Neural progenitor cell (in vitro differentiated cells): ENCODE results near the gene SNX1. TPM values are rescaled to one million over a fixed set of nuclear protein-coding genes. Genes with fewer than 3 reads are reported as not detected.
"Not testable (repeated sequence)": the region's sequence is repeated elsewhere in the genome, so short reads cannot be mapped to it uniquely, and the experiment has no call there.

Source experiments
- DNase-seq: peaks from one replicate; pipeline ENCODE4 v3.0.0-alpha.2; 2016; ENCODE audit warnings: low spot score
- H2AFZ ChIP-seq: fragments of 200-600 bp; sonication (generic); replicated peaks from 2 replicates; pipeline ENCODE4 v1.6.1; 2016; ENCODE audit warnings: antibody characterized with exemption
- H3F3A ChIP-seq: fragments of 200-600 bp; sonication (generic); 2 replicates; pipeline ENCODE4 v1.6.1; 2016; ENCODE audit warnings: antibody characterized with exemption, low read depth
- H3K27ac ChIP-seq: fragments of 200-600 bp; sonication (generic); 2 replicates; pipeline ENCODE4 v1.5.1; 2016; ENCODE audit warnings: mild to moderate bottlenecking
- H3K27me3 ChIP-seq: fragments of 200-600 bp; sonication (generic); 2 replicates; pipeline ENCODE4 v1.6.1; 2016; ENCODE audit warnings: mild to moderate bottlenecking, moderate library complexity
- H3K36me3 ChIP-seq: fragments of 200-600 bp; sonication (generic); 2 replicates; pipeline ENCODE4 v1.5.1; 2016
- H3K4me1 ChIP-seq: fragments of 200-600 bp; sonication (generic); 2 replicates; pipeline ENCODE4 v1.6.1; 2016; ENCODE audit warnings: mixed run types
- H3K4me2 ChIP-seq: fragments of 200-600 bp; sonication (generic); 2 replicates; pipeline ENCODE4 v1.6.1; 2016
- H3K4me3 ChIP-seq: fragments of 200-600 bp; sonication (generic); 2 replicates; pipeline ENCODE4 v1.5.1; 2016
- H3K79me2 ChIP-seq: fragments of 200-600 bp; sonication (generic); 2 replicates; pipeline ENCODE4 v1.6.1; 2016; ENCODE audit warnings: low read depth
- H3K9ac ChIP-seq: fragments of 200-600 bp; sonication (generic); 2 replicates; pipeline ENCODE4 v1.6.1; 2016
- H3K9me3 ChIP-seq: fragments of 200-600 bp; sonication (generic); 2 replicates; pipeline ENCODE4 v1.5.1; 2016; ENCODE audit warnings: low read depth
- H4K20me1 ChIP-seq: fragments of 200-600 bp; sonication (generic); 2 replicates; pipeline ENCODE4 v1.6.1; 2016; ENCODE audit warnings: low read depth
- H3K27ac Mint-ChIP-seq: 3 replicates; pipeline ENCODE4 v1.8.0; 2021; ENCODE audit warnings: mixed read lengths
- H3K27me3 Mint-ChIP-seq: 2 replicates; pipeline ENCODE4 v1.8.0; 2022; ENCODE audit warnings: low read depth, mild to moderate bottlenecking, inconsistent platforms, moderate library complexity, mixed read lengths; ENCODE audit not compliant: insufficient read depth
- H3K36me3 Mint-ChIP-seq: 3 replicates; pipeline ENCODE4 v1.8.0; 2021; ENCODE audit warnings: mixed read lengths
- H3K4me1 Mint-ChIP-seq: 3 replicates; pipeline ENCODE4 v1.8.0; 2021; ENCODE audit warnings: mixed read lengths
- H3K4me3 Mint-ChIP-seq: 3 replicates; pipeline ENCODE4 v1.8.0; 2021; ENCODE audit warnings: mild to moderate bottlenecking, moderate library complexity, mixed read lengths
- H3K9me3 Mint-ChIP-seq: 3 replicates; pipeline ENCODE4 v1.8.0; 2020; ENCODE audit warnings: mixed read lengths
- EZH2 ChIP-seq: fragments of 200-600 bp; sonication (generic); IDR thresholded peaks from 2 replicates; pipeline ENCODE4 v1.6.1; 2017; ENCODE audit warnings: antibody characterized with exemption, mild to moderate bottlenecking, moderate library complexity
- EZH2phosphoT487 ChIP-seq: fragments of 200-600 bp; sonication (generic); IDR thresholded peaks from 2 replicates; pipeline ENCODE4 v1.6.1; 2017; ENCODE audit warnings: antibody characterized with exemption
- total RNA-seq: library from RNA; depleted of rRNA; stranded (reverse); fragments of >200 nt; gene quantifications from 2 replicates; pipeline ENCODE4 v1.2.3, GENCODE V29; 2015; ENCODE audit warnings: low replicate concordance
- TF ChIP-seq, protein P1 (sequence below): fragments of 200-600 bp; sonication (generic); IDR thresholded peaks from 2 replicates; pipeline ENCODE4 v1.5.1; 2017; ENCODE audit warnings: antibody characterized with exemption, mild to moderate bottlenecking

The SNX1 gene
- total RNA-seq, 1 donor from 2014 or later: 24.0 TPM

DNA sequence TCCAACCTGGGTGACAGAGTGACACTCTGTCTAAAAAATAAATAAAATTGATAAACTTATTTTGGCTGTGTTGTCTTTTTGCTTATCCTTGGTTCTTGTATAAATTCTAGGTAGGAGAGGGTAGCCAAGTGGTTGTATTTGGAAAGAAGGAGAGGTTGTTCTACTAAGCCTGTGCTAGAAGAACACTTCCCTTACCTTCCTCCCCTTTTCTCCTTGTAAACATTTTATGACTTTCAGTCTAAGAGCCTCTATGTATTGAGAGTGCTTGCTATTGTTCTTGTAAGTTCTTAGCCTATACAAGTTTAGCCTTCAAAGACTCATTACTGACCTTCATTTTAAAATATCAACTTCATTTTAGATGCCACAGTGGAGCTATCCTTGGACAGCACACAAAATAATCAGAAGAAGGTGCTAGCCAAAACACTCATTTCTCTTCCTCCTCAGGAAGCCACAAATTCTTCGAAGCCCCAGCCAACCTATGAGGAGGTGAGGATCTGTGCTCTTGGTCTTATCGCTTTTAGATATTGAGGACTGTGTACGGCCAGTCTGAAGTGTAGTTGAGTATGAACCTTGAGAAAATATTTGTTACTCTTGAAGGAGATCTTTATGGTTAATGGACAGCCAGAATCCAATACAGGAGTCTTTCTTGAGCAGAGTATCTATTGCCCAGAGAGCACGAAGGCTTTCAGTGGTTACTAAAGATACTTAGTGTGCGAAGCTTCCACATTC, 22.1 kb downstream of the SNX1 start:
- H4K20me1 ChIP-seq: no peaks in the 10 kb centered on the region
- H3K4me3 ChIP-seq: no peak overlapping the region
- H3K9me3 ChIP-seq: no peaks in the 10 kb centered on the region
- no peaks in the 10 kb centered on the region for H3K4me1 ChIP-seq
- H3K79me2 ChIP-seq: no peaks in the 10 kb centered on the region
- H3K9ac ChIP-seq: no peak overlapping the region
- Mint-ChIP-seq H3K27ac (no peak overlapping the region), H3K4me3 (no peak overlapping the region), H3K4me1 (no peaks in the 10 kb centered on the region), H3K27me3 (peaks cover 2% of the 10 kb centered on the region), H3K36me3 (peaks cover 14% of the 10 kb centered on the region), H3K9me3 (no peaks in the 10 kb centered on the region)
- no peaks in the 10 kb centered on the region for H3F3A ChIP-seq
- TF ChIP-seq, protein P1, sequence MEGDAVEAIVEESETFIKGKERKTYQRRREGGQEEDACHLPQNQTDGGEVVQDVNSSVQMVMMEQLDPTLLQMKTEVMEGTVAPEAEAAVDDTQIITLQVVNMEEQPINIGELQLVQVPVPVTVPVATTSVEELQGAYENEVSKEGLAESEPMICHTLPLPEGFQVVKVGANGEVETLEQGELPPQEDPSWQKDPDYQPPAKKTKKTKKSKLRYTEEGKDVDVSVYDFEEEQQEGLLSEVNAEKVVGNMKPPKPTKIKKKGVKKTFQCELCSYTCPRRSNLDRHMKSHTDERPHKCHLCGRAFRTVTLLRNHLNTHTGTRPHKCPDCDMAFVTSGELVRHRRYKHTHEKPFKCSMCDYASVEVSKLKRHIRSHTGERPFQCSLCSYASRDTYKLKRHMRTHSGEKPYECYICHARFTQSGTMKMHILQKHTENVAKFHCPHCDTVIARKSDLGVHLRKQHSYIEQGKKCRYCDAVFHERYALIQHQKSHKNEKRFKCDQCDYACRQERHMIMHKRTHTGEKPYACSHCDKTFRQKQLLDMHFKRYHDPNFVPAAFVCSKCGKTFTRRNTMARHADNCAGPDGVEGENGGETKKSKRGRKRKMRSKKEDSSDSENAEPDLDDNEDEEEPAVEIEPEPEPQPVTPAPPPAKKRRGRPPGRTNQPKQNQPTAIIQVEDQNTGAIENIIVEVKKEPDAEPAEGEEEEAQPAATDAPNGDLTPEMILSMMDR: no peak
- no peak for TF ChIP-seq EZH2
- TF ChIP-seq EZH2phosphoT487: no peak
- H3K4me2 ChIP-seq: no peak overlapping the region
- H3K27me3 ChIP-seq: no peaks in the 10 kb centered on the region
- no peak overlapping the region for H3K27ac ChIP-seq
- no peaks in the 10 kb centered on the region for H3K36me3 ChIP-seq
- no peak for DNase-seq
- H2AFZ ChIP-seq: no peak overlapping the region

DNA sequence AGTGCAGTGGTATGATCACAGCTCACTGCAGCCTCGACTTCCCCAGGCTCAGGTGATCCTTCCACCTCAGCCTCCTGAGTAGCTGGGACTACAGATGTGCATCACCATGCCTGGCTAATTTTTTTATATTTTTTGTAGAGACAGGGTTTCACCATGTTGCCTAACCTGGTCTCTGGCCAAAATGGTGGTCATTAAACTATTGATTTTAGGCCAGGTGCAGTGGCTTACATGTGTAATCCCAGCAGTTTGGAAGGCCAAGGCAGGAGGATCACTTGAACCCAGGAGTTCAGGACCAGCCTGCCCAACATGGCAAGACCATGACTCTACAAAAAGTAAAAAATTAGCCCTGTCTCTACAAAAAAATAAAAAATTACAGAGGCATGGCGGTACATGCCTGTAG, 24.5 kb downstream of the SNX1 start:
- H3K27ac ChIP-seq, H3K9ac ChIP-seq, H3K9me3 Mint-ChIP-seq, H3K4me2 ChIP-seq, H3K9me3 ChIP-seq, H3K79me2 ChIP-seq, H4K20me1 ChIP-seq, H3K4me3 ChIP-seq, DNase-seq, H3K27me3 ChIP-seq, H3F3A ChIP-seq, H3K27me3 Mint-ChIP-seq, H3K36me3 ChIP-seq, H2AFZ ChIP-seq, H3K4me3 Mint-ChIP-seq, H3K4me1 Mint-ChIP-seq, H3K4me1 ChIP-seq, H3K27ac Mint-ChIP-seq: not testable (repeated sequence)
- H3K36me3 Mint-ChIP-seq: peaks cover 13% of the 10 kb centered on the region

DNA sequence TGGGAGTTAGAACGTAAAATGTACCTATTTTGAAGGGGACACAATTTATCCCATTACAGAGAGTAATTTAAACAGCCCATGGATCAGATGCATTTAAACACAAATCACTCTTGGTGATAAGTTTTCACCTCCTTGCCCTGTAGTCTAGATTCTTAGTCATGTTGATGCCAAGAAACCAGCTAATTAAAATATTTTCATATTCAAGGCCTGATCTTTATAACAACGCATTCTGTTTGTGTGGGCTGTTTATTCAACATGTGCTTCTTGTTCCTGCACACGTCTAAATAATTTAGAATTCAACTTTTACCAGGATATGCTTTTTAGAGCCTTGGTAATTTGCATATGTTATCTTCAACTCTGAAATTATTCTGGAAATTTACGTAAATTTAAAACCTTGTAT, 25.8 kb downstream of the SNX1 start:
- no peak overlapping the region for H3K9ac ChIP-seq
- H3K4me3 ChIP-seq: no peak overlapping the region

GRCh38 chr15:64122444-64122843, 26.7 kb downstream of the SNX1 start:
- H3K27me3 ChIP-seq: no peaks in the 10 kb centered on the region
- no peaks in the 10 kb centered on the region for H3F3A ChIP-seq
- H3K27me3 Mint-ChIP-seq: no peaks in the 10 kb centered on the region
- no peaks in the 10 kb centered on the region for H3K9me3 Mint-ChIP-seq
- TF ChIP-seq EZH2 (no peak), EZH2phosphoT487 (no peak)
- TF ChIP-seq, protein P1: no peak
- no peak overlapping the region for H3K4me2 ChIP-seq
- no peaks in the 10 kb centered on the region for H3K36me3 ChIP-seq
- H3K27ac ChIP-seq: no peak overlapping the region
- H3K79me2 ChIP-seq: no peaks in the 10 kb centered on the region
- H3K4me3 ChIP-seq: no peak overlapping the region
- H3K27ac Mint-ChIP-seq: no peak overlapping the region
- H3K36me3 Mint-ChIP-seq: peaks cover 20% of the 10 kb centered on the region
- no peaks in the 10 kb centered on the region for H3K4me1 ChIP-seq
- no peaks in the 10 kb centered on the region for H4K20me1 ChIP-seq
- H2AFZ ChIP-seq: no peak overlapping the region
- H3K9me3 ChIP-seq: no peaks in the 10 kb centered on the region
- H3K9ac ChIP-seq: no peak overlapping the region
- DNase-seq: no peak
- H3K4me3 Mint-ChIP-seq: no peak overlapping the region
- H3K4me1 Mint-ChIP-seq: no peaks in the 10 kb centered on the region

More for the DNA sequence above, 25.8 kb downstream of the SNX1 start:
- H3K36me3 Mint-ChIP-seq: peaks cover 18% of the 10 kb centered on the region
- H3K4me3 Mint-ChIP-seq: no peak overlapping the region
- no peaks in the 10 kb centered on the region for H3K4me1 Mint-ChIP-seq
- no peak overlapping the region for H3K27ac Mint-ChIP-seq
- Histone ChIP-seq H2AFZ (no peak overlapping the region), H3K4me2 (no peak overlapping the region), H4K20me1 (no peaks in the 10 kb centered on the region), H3K9me3 (no peaks in the 10 kb centered on the region), H3K4me1 (no peaks in the 10 kb centered on the region), H3K27me3 (no peaks in the 10 kb centered on the region), H3K36me3 (no peaks in the 10 kb centered on the region), H3F3A (no peaks in the 10 kb centered on the region), H3K27ac (no peak overlapping the region), H3K79me2 (no peaks in the 10 kb centered on the region)
- no peak for DNase-seq
- no peaks in the 10 kb centered on the region for H3K9me3 Mint-ChIP-seq
- TF ChIP-seq EZH2: no peak
- no peak for TF ChIP-seq EZH2phosphoT487
- TF ChIP-seq, protein P1: no peak
- no peaks in the 10 kb centered on the region for H3K27me3 Mint-ChIP-seq
